Pancreas (tissue), 10 donors: ENCODE measurements around the gene ST3GAL4. TPM values are rescaled to one million over a fixed set of nuclear protein-coding genes. Genes with fewer than 3 reads are reported as not detected.
"Not testable (repeated sequence)": the region's sequence is repeated elsewhere in the genome, so short reads cannot be mapped to it uniquely, and the experiment has no call there.

Experiments used
- ATAC-seq, 4 donors: fragments of 200-7000 bp; cut with Tn5 transposase; one replicate each; pipeline versions ENCODE4 v1.8.0 to v1.9.1; 2020; ENCODE audit warnings: mild to moderate bottlenecking in 4 of 4, moderate library complexity in 4 of 4
- DNase-seq, 6 donors: peaks; one replicate each; pipeline ENCODE4 v3.0.0-alpha.2; 2020
- FAIRE-seq: peaks from 2 replicates; lab custom pipeline; 2012; peaks lifted over from hg19 to GRCh38; lab: Jason Lieb, UNC
- H3K27ac ChIP-seq, 4 donors: fragments of 200-600 bp; sonication (generic); 1 replicate in 3 of 4; 2 replicates in 1 of 4; pipeline versions ENCODE4 v1.5.0 to v1.8.0; 2020
- H3K27me3 ChIP-seq, 4 donors: fragments of 200-600 bp; one replicate each; pipeline ENCODE4 v1.8.0; 2021
- H3K36me3 ChIP-seq, 3 donors: fragments of 200-600 bp; sonication (generic) in 1 of 3; one replicate each; pipeline versions ENCODE4 v1.5.0 to v1.8.0; 2020 to 2021
- H3K4me1 ChIP-seq, 3 donors: fragments of 200-600 bp; one replicate each; pipeline ENCODE4 v1.8.0; 2021
- H3K4me3 ChIP-seq, 4 donors: fragments of 200-600 bp; sonication (generic) in 2 of 4; one replicate each; pipeline versions ENCODE4 v1.5.0 to v1.8.0; 2020 to 2021
- H3K9me3 ChIP-seq, 4 donors: fragments of 200-600 bp; one replicate each; pipeline ENCODE4 v1.8.0; 2021
- CTCF ChIP-seq, 4 donors: fragments of 200-600 bp; sonication (generic) in 3 of 4; IDR thresholded peaks; one replicate each; pipeline versions ENCODE4 v1.5.0 to v1.8.0; 2021; ENCODE audit warnings: antibody characterized with exemption in 4 of 4
- WGBS, 2 donors: extraction: QIAGEN DNeasy Blood & Tissue Kit; methylation state at CpG; one replicate each; pipeline ENCODE4 v1.1.7; 2013; 5-methylcytosine and 5-hydroxymethylcytosine counted together
- intact Hi-C, 3 donors: fragments of 100-400 bp; cut with DNase I; formaldehyde crosslinking; loops; one replicate each; pipeline versions ENCODE4 v1.11.1 to v1.14.2; 2022
- polyA plus RNA-seq, 2 donors: library from polyadenylated mRNA; stranded (reverse); fragments of 200-250 nt; gene quantifications; one replicate each; pipeline ENCODE4 v1.2.3, GENCODE V29; 2013
- total RNA-seq, 6 donors: library from RNA; stranded (reverse); fragmentation: NEBNext Ultra II Directional in 4 of 6; extraction: Animal tissue kit (Norgen Biotek cat#: 25700) in 4 of 6; gene quantifications; one replicate each; pipeline versions ENCODE4 v1.2.1 to v1.2.4, GENCODE V29; 2021 to 2023
- donor health status: healthy with polysubstance abuse.
- donor health status: DM: no; HTN: no; CAD: no; lungs with moderate emphysema.
- donor health status: DM: no; HTN: no; CAD: no.
- donor health status: control.
- donor health status: control.
- donor health status: Bipolar disorder and iron deficiency.
- donor health status: DM: yes; HTN: yes; CAD: no.
- donor health status: DM: no; HTN: no; CAD: no.
- donor health status: DM: no; HTN: no; CAD: no.
- donor health status: DM: yes; HTN: yes; CAD: no.

ST3GAL4 gene
- total and polyA plus RNA-seq, 8 donors, result 2.6 to 12.9 (median 9.4) TPM

- H3K27ac ChIP-seq, result no peak overlapping the region
- FAIRE-seq (no peak), DNase-seq (no peak), ATAC-seq (no peak)
- intact Hi-C loops, result no loop called here
- WGBS, 2 donors, result 83 to 89% methylated on average over 9 to 10 of the region's 10 CpGs
- H3K4me3 ChIP-seq, result no peak overlapping the region
- H3K9me3 ChIP-seq, result no peaks in the 10 kb centered on the region
- H3K27me3 ChIP-seq, result no peaks in the 10 kb centered on the region
- H3K4me1 ChIP-seq, result peaks cover 0 to 7% (median 0%) of the 10 kb centered on the region in 3 donors
- H3K36me3 ChIP-seq, result no peaks in the 10 kb centered on the region
- no peak for TF ChIP-seq CTCF (IDR thresholded peaks at IDR 0.05)
Measured at GRCh38 chr11:126363706-126364248, 8.3 kb downstream of the ST3GAL4 start.

- intact Hi-C loops, H3K27me3 ChIP-seq, FAIRE-seq, H3K4me1 ChIP-seq, H3K9me3 ChIP-seq, H3K36me3 ChIP-seq, DNase-seq, H3K27ac ChIP-seq, H3K4me3 ChIP-seq: not testable (repeated sequence)
- ATAC-seq, result peak in 1 of 4 donors; percentile 61
- WGBS, 2 donors, result 45 to 68% methylated on average over 2 to 4 of the region's 9 CpGs
Measured at GRCh38 chr11:126364735-126365134, 9.2 kb downstream of the ST3GAL4 start.

GRCh38 chr11:126365508-126365907, 10.0 kb downstream of the ST3GAL4 start:
- peak in 1 of 4 donors; percentile 43 for ATAC-seq
- H3K27ac ChIP-seq, FAIRE-seq, intact Hi-C loops, H3K4me1 ChIP-seq, H3K4me3 ChIP-seq, H3K9me3 ChIP-seq, H3K36me3 ChIP-seq, H3K27me3 ChIP-seq, DNase-seq: not testable (repeated sequence)
- WGBS, 2 donors, result 74 to 90% methylated on average over 3 to 5 of the region's 5 CpGs

GRCh38 chr11:126366064-126366822, 10.8 kb downstream of the ST3GAL4 start:
- WGBS, 2 donors, result 77 to 78% methylated on average over 16 to 19 of the region's 19 CpGs

GRCh38 chr11:126366823-126367654, 11.6 kb downstream of the ST3GAL4 start:
- WGBS, 2 donors, result 85 to 87% methylated on average over 12 to 14 of the region's 14 CpGs
- FAIRE-seq, result not testable (repeated sequence)

More at GRCh38 chr11:126366064-126366822, 10.8 kb downstream of the ST3GAL4 start:
- ATAC-seq (no peak), DNase-seq (peak in 1 of 6 donors; percentile 48), FAIRE-seq (no peak)
- H3K27me3 ChIP-seq, result no peaks in the 10 kb centered on the region
- H3K36me3 ChIP-seq, result no peaks in the 10 kb centered on the region
- H3K9me3 ChIP-seq, result no peaks in the 10 kb centered on the region
- H3K4me3 ChIP-seq, result no peak overlapping the region
- H3K4me1 ChIP-seq, result peaks cover 0 to 7% (median 0%) of the 10 kb centered on the region in 3 donors
- no peak for TF ChIP-seq CTCF (IDR thresholded peaks at IDR 0.05)
- intact Hi-C loops, result no loop called here
- no peak overlapping the region for H3K27ac ChIP-seq

GRCh38 chr11:126367806-126368205, 12.3 kb downstream of the ST3GAL4 start:
- DNase-seq, result peak in 1 of 6 donors; percentile 22
- H3K4me3 ChIP-seq, intact Hi-C loops, H3K27ac ChIP-seq, H3K27me3 ChIP-seq, H3K4me1 ChIP-seq, H3K36me3 ChIP-seq, H3K9me3 ChIP-seq, ATAC-seq, FAIRE-seq: not testable (repeated sequence)
- WGBS, 2 donors, result 92 to 96% methylated on average over 5 of the region's 5 CpGs

More at GRCh38 chr11:126366823-126367654, 11.6 kb downstream of the ST3GAL4 start:
- H3K4me1 ChIP-seq, H3K27me3 ChIP-seq, H3K4me3 ChIP-seq, H3K9me3 ChIP-seq, H3K27ac ChIP-seq, intact Hi-C loops, H3K36me3 ChIP-seq: not testable (repeated sequence)
- DNase-seq, result peak in 1 of 6 donors; percentile 42
- peak in 2 of 4 donors; percentile 24 to 29 for ATAC-seq

- peak in 1 of 6 donors; percentile 55 for DNase-seq
Measured at GRCh38 chr11:126368336-126369119, 13.0 kb downstream of the ST3GAL4 start.

More at GRCh38 chr11:126368336-126369119, 13.0 kb downstream of the ST3GAL4 start:
- H3K9me3 ChIP-seq, H3K27me3 ChIP-seq, intact Hi-C loops, H3K4me1 ChIP-seq, H3K27ac ChIP-seq, H3K4me3 ChIP-seq, FAIRE-seq, H3K36me3 ChIP-seq: not testable (repeated sequence)
- WGBS, 2 donors, result 66 to 70% methylated on average over 10 to 11 of the region's 11 CpGs
- peak in 2 of 4 donors; percentile 48 to 67 for ATAC-seq
